Activated CD8-positive, alpha-beta T cell treated with anti-CD3 and anti-CD28 coated beads for 36 hours (primary cell): ENCODE results near the gene SCUBE2. TPM values are rescaled to one million over a fixed set of nuclear protein-coding genes. Genes with fewer than 3 reads are reported as not detected.

ENCODE experiments used
- ATAC-seq: fragments of 200-7000 bp; cut with Tn5 transposase; one replicate; pipeline ENCODE4 v1.10.0; 2021; ENCODE audit warnings: mild to moderate bottlenecking, moderate library complexity
- CTCF ChIA-PET: fragments of 350-600 bp; sonication (Branson Sonifier 250); formaldehyde crosslinking; loops from one replicate; lab custom pipeline; 2021; ENCODE audit warnings: antibody characterized with exemption; lab: Charles Lee
- POLR2A ChIA-PET: fragments of 350-600 bp; sonication (Branson Sonifier 250); formaldehyde crosslinking; loops from one replicate; lab custom pipeline; 2021; ENCODE audit warnings: antibody characterized with exemption; lab: Charles Lee
- DNase-seq: peaks from one replicate; pipeline ENCODE4 v3.0.0-alpha.2; 2020
- H3K27ac Mint-ChIP-seq: one replicate; pipeline ENCODE4 v1.8.0; 2021; ENCODE audit warnings: mild to moderate bottlenecking, mixed read lengths
- H3K27me3 Mint-ChIP-seq: one replicate; pipeline ENCODE4 v1.8.0; 2021; ENCODE audit warnings: mixed read lengths
- H3K36me3 Mint-ChIP-seq: one replicate; pipeline ENCODE4 v1.8.0; 2021; ENCODE audit warnings: low read depth, mixed read lengths
- H3K4me1 Mint-ChIP-seq: one replicate; pipeline ENCODE4 v1.8.0; 2021; ENCODE audit warnings: low read depth, mixed read lengths
- H3K4me3 Mint-ChIP-seq: one replicate; pipeline ENCODE4 v1.8.0; 2021; ENCODE audit warnings: mild to moderate bottlenecking, moderate library complexity, mixed read lengths
- H3K9me3 Mint-ChIP-seq: one replicate; pipeline ENCODE4 v1.8.0; 2021; ENCODE audit warnings: mixed read lengths
- CTCF ChIP-seq: fragments of 200-600 bp; IDR thresholded peaks from one replicate; pipeline ENCODE4 v1.8.0; 2022; ENCODE audit warnings: antibody characterized with exemption, mild to moderate bottlenecking
- intact Hi-C: fragments of 100-400 bp; cut with micrococcal nuclease; formaldehyde crosslinking; loops from one replicate; pipeline ENCODE4 v1.10.0; 2022
- total RNA-seq, 2 experiments: library from RNA; stranded (reverse); gene quantifications; one replicate each; pipeline ENCODE4 v1.2.3, GENCODE V29; 2021

Gene SCUBE2
- total RNA-seq, 2 experiments from 2014 or later = not detected

GRCh38 chr11:9030601-9031000 is 60.8 kb downstream of the SCUBE2 start:
- POLR2A ChIA-PET = no interaction called here
- Mint-ChIP-seq H3K36me3 (no peaks in the 10 kb centered on the region), H3K27ac (no peak overlapping the region), H3K27me3 (no peaks in the 10 kb centered on the region), H3K9me3 (no peaks in the 10 kb centered on the region), H3K4me1 (no peaks in the 10 kb centered on the region), H3K4me3 (no peak overlapping the region)
- CTCF ChIA-PET = interaction anchor here (1.0 to 3.7 kb wide), 2 partner anchors 15 to 476 kb away, joined by 3 to 23 read pairs; no protein-coding TSS in a partner anchor
- DNase-seq (no peak), ATAC-seq (no peak)
- TF ChIP-seq CTCF = no peak
- intact Hi-C loops = no loop called here

GRCh38 chr11:9029422-9029821 is 62.0 kb downstream of the SCUBE2 start:
- Mint-ChIP-seq H3K27me3 (no peaks in the 10 kb centered on the region), H3K4me3 (no peak overlapping the region), H3K4me1 (no peaks in the 10 kb centered on the region), H3K9me3 (no peaks in the 10 kb centered on the region), H3K27ac (no peak overlapping the region), H3K36me3 (no peaks in the 10 kb centered on the region)
- CTCF ChIA-PET = interaction anchor here (1.1 to 6.0 kb wide), 3 partner anchors 13 to 477 kb away, joined by 3 to 55 read pairs (median 23); no protein-coding TSS in a partner anchor
- DNase-seq (no peak), ATAC-seq (no peak)
- no peak for TF ChIP-seq CTCF
- POLR2A ChIA-PET = interaction anchor here (0.6 kb wide), 1 partner anchor 430 kb away, joined by 3 read pairs; no protein-coding TSS in a partner anchor
- intact Hi-C loops = no loop called here

GRCh38 chr11:9028581-9028980 is 62.8 kb downstream of the SCUBE2 start:
- Mint-ChIP-seq H3K36me3 (no peaks in the 10 kb centered on the region), H3K9me3 (no peaks in the 10 kb centered on the region), H3K27ac (no peak overlapping the region), H3K4me3 (no peak overlapping the region), H3K27me3 (peaks cover under 1% of the 10 kb centered on the region), H3K4me1 (no peaks in the 10 kb centered on the region)
- no peak for DNase-seq
- ATAC-seq = no peak
- no peak for TF ChIP-seq CTCF
- POLR2A ChIA-PET = no interaction called here
- intact Hi-C loops = no loop called here
- CTCF ChIA-PET = interaction anchor here (1.1 to 6.0 kb wide), 3 partner anchors 9 to 478 kb away, joined by 3 to 55 read pairs (median 6); no protein-coding TSS in a partner anchor

GRCh38 chr11:9025101-9025850 is 66.1 kb downstream of the SCUBE2 start:
- ChIA-PET POLR2A (no interaction called here), CTCF (interaction anchor here (0.6 to 6.0 kb wide), 5 partner anchors 9 to 439 kb away, joined by 3 to 55 read pairs (median 4); no protein-coding TSS in a partner anchor)
- Mint-ChIP-seq H3K27me3 (peaks cover 4% of the 10 kb centered on the region), H3K36me3 (no peaks in the 10 kb centered on the region), H3K9me3 (no peaks in the 10 kb centered on the region), H3K4me3 (no peak overlapping the region), H3K27ac (no peak overlapping the region), H3K4me1 (peaks cover 2% of the 10 kb centered on the region)
- no peak for ATAC-seq
- TF ChIP-seq CTCF = no peak
- no peak for DNase-seq
- intact Hi-C loops = no loop called here
